Neural progenitor cell (in vitro differentiated cells): ENCODE measurements around the gene UFL1.

ENCODE experiments used
- CTCF ChIP-seq: fragments of 200-600 bp; sonication (generic); IDR thresholded peaks from 2 replicates; pipeline ENCODE4 v1.5.1; 2017; ENCODE audit warnings: antibody characterized with exemption, mild to moderate bottlenecking
- EZH2 ChIP-seq: fragments of 200-600 bp; sonication (generic); IDR thresholded peaks from 2 replicates; pipeline ENCODE4 v1.6.1; 2017; ENCODE audit warnings: antibody characterized with exemption, mild to moderate bottlenecking, moderate library complexity

DNA sequence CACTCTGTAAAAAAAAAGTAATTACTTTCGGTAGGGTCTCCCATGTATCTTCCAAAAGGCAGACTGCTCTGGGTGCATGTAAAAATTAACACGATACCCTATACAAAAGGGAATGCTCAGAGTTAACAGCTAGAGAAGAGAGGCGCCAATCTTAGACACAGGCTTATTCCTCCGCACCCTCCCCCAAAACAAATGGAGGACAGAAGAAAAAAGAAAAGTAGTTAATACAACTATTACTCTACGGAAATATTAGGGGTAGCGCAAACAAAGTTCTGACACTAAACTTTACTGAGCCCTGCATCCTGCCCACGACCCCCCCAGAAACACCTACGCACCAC, 331 bp upstream of the UFL1 start:
- TF ChIP-seq CTCF (no peak), EZH2 (no peak)
